Vagina (tissue), 2 donors: ENCODE data around the gene STX5.

ENCODE experiments used
- CTCF ChIP-seq, 3 experiments: fragments of 450-650 bp in 2 of 3; fragments of 200-600 bp in 1 of 3; sonication (generic) in 1 of 3; IDR thresholded peaks; one replicate each; pipeline ENCODE4 v1.5.1; 2017 to 2019; ENCODE audit warnings: antibody characterized with exemption in 3 of 3, mild to moderate bottlenecking in 2 of 3, moderate library complexity in 2 of 3
- POLR2A ChIP-seq, 2 donors: fragments of 450-650 bp; IDR thresholded peaks; one replicate each; pipeline ENCODE4 v1.6.1; 2017; ENCODE audit warnings: antibody characterized with exemption in 2 of 2, mild to moderate bottlenecking in 2 of 2, moderate library complexity in 2 of 2

DNA sequence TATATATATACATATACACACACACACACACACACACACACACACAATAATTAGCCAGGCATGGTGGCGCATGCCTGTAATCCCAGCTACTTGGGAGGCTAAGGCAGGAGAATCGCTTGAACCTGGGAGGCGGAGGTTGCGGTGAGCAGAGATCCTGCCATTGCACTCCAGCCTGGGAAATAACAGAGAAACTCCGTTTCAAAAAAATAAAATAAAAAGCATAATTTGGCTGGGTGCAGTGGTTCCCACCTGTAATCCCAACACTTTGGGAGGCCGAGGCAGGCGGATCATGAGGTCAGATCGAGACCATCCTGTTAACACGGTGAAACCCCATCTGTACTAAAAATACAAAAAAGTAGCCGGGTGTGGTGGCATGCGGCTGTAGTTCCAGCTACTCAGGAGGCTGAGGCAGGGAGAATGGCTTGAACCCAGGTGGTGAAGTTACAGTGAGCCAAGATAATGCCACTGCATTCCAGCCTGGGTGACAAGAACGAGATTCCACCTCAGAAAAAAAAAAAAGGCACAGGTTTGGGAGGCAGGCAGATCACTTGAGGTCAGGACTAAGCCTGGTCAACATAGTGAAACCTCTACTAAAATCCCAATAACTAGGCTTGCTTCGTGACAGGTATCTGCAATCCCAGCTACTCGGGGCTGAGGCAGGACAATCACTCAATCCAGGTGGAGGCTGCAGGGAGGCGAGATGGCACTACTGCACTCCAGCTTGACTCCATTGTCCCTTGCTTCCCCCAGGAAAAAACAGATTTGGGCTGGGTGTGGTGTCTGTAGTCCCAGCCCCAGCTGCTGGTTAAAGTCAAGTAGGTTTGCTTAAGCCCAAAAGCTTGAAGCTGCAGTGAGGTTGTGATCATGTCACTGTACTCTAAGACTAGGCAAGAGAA is 19.3 kb upstream of the STX5 start:
- TF ChIP-seq POLR2A (IDR thresholded peaks at IDR 0.05): no peak
- no peak for TF ChIP-seq CTCF (IDR thresholded peaks at IDR 0.05)
